ENCODE measurements around the gene FGFBP1.
"Not testable (repeated sequence)": the region's sequence is repeated elsewhere in the genome, so short reads cannot be mapped to it uniquely, and the experiment has no call there.

FGFBP1 gene

GRCh38 chr4:15945516-15945915 lies 7.0 kb upstream of the FGFBP1 start:
- no peak for DNase-seq (ENCODE audit: low read depth)

- no peak for DNase-seq (ENCODE audit: low read depth)
These were observed 6.4 kb upstream of the FGFBP1 start for GRCh38 chr4:15944895-15945294.

GRCh38 chr4:15942283-15942682 lies 3.7 kb upstream of the FGFBP1 start:
- DNase-seq (ENCODE audit: low read depth): no peak

GRCh38 chr4:15938182-15938581 lies 358 bp downstream of the FGFBP1 start:
- DNase-seq (ENCODE audit: low read depth): no peak

GRCh38 chr4:15936495-15936894 lies 2.0 kb downstream of the FGFBP1 start:
- DNase-seq (ENCODE audit: low read depth): no peak

- DNase-seq (ENCODE audit: low read depth): no peak
These were observed 2.8 kb downstream of the FGFBP1 start for GRCh38 chr4:15935504-15936402.

- DNase-seq (ENCODE audit: low read depth): no peak
These were observed 4.3 kb downstream of the FGFBP1 start for GRCh38 chr4:15934259-15934658.

GRCh38 chr4:15931451-15932210 lies 6.9 kb downstream of the FGFBP1 start:
- DNase-seq (ENCODE audit: low read depth): no peak

- DNase-seq (ENCODE audit: low read depth): no peak
These were observed 8.2 kb downstream of the FGFBP1 start for GRCh38 chr4:15930314-15930713.

GRCh38 chr4:15929540-15929939 lies 9.0 kb downstream of the FGFBP1 start:
- DNase-seq (ENCODE audit: low read depth): no peak

GRCh38 chr4:15928883-15929282 lies 9.7 kb downstream of the FGFBP1 start:
- DNase-seq (ENCODE audit: low read depth): no peak

GRCh38 chr4:15926486-15926885 lies 12.1 kb downstream of the FGFBP1 start:
- DNase-seq (ENCODE audit: low read depth): no peak

- DNase-seq (ENCODE audit: low read depth): no peak
These were observed 12.7 kb downstream of the FGFBP1 start for GRCh38 chr4:15925830-15926229.

- no peak for DNase-seq (ENCODE audit: low read depth)
These were observed 17.0 kb downstream of the FGFBP1 start for GRCh38 chr4:15921592-15921932.

- DNase-seq (ENCODE audit: low read depth): peak; percentile 96
These were observed 17.6 kb downstream of the FGFBP1 start for GRCh38 chr4:15920723-15921591.

- DNase-seq (ENCODE audit: low read depth): no peak
These were observed 19.9 kb downstream of the FGFBP1 start for GRCh38 chr4:15918484-15919129.

- no peak for DNase-seq (ENCODE audit: low read depth)
These were observed 21.2 kb downstream of the FGFBP1 start for GRCh38 chr4:15917297-15917696.

GRCh38 chr4:15916358-15916757 lies 22.2 kb downstream of the FGFBP1 start:
- not testable (repeated sequence) for DNase-seq (ENCODE audit: low read depth)

GRCh38 chr4:15914736-15915135 lies 23.8 kb downstream of the FGFBP1 start:
- DNase-seq (ENCODE audit: low read depth): no peak

GRCh38 chr4:15914291-15914690 lies 24.2 kb downstream of the FGFBP1 start:
- DNase-seq (ENCODE audit: low read depth): no peak

- peak; percentile 48 for DNase-seq (ENCODE audit: low read depth)
These were observed 24.9 kb downstream of the FGFBP1 start for GRCh38 chr4:15913631-15913970.

Measured in stromal cell of bone marrow (primary cell).